Ovary (tissue), 9 donors: Measurements from ENCODE around the gene OR2T27. TPM values are rescaled to one million over a fixed set of nuclear protein-coding genes. Genes with fewer than 3 reads are reported as not detected.
A peak's percentile ranks its signal among the peaks of the same experiment; 100 is the strongest.

Source experiments
- DNase-seq, 5 donors: peaks; one replicate each; pipeline ENCODE4 v3.0.0-alpha.2; 2019 to 2020
- H3K27ac ChIP-seq, 2 donors: fragments of 200-600 bp; one replicate each; pipeline versions ENCODE4 v1.5.1 to v1.8.0; 2019 to 2022
- H3K27me3 ChIP-seq: fragments of 200-600 bp; one replicate; pipeline ENCODE4 v1.8.0; 2022
- H3K36me3 ChIP-seq: fragments of 200-600 bp; sonication (generic); one replicate; pipeline ENCODE4 v1.5.1; 2019
- H3K4me1 ChIP-seq: one replicate; pipeline ENCODE4 v1.8.1; 2013; ENCODE audit warnings: mild to moderate bottlenecking, moderate library complexity; ENCODE audit not compliant: insufficient read depth
- H3K4me3 ChIP-seq: fragments of 200-600 bp; sonication (generic); one replicate; pipeline ENCODE4 v1.5.1; 2017
- H3K9me3 ChIP-seq, 2 donors: fragments of 200-600 bp in 1 of 2; sonication (generic) in 1 of 2; one replicate each; pipeline versions ENCODE4 v1.5.1 to v1.8.1; 2013 to 2019; ENCODE audit warnings: mild to moderate bottlenecking in 1 of 2, moderate library complexity in 1 of 2
- CTCF ChIP-seq, 3 donors: fragments of 450-650 bp in 2 of 3; fragments of 200-600 bp in 1 of 3; IDR thresholded peaks; one replicate each; pipeline versions ENCODE4 v1.5.1 to v1.8.0; 2016 to 2022; ENCODE audit warnings: antibody characterized with exemption in 3 of 3, mild to moderate bottlenecking in 1 of 3
- EP300 ChIP-seq: sonication (generic); formaldehyde crosslinking; IDR thresholded peaks from one replicate; pipeline ENCODE4 v1.6.1; 2017; ENCODE audit warnings: antibody characterized with exemption
- POLR2A ChIP-seq: fragments of 450-650 bp; IDR thresholded peaks from one replicate; pipeline ENCODE4 v1.6.1; 2017; ENCODE audit warnings: antibody characterized with exemption, mild to moderate bottlenecking, moderate library complexity
- WGBS, 3 donors: extraction: QIAGEN DNeasy Blood & Tissue Kit in 1 of 3; methylation state at CpG; one replicate each; pipeline versions ENCODE4 v1.1.5 to v1.1.7; 2013 to 2017; 5-methylcytosine and 5-hydroxymethylcytosine counted together
- intact Hi-C, 4 donors: fragments of 100-400 bp; cut with DNase I; formaldehyde crosslinking; loops; one replicate each; pipeline versions ENCODE4 v1.11.0 to v1.15.1; 2022 to 2023
- polyA plus RNA-seq, 2 donors: library from polyadenylated mRNA; stranded (reverse); fragments of 200-250 nt in 1 of 2; fragments of 350-450 nt in 1 of 2; fragmentation: Illumina TruSeq in 1 of 2; extraction: RNeasy Lipid Tissue Mini Kit (QIAGEN cat#74804) in 1 of 2; gene quantifications; one replicate each; pipeline ENCODE4 v1.2.3, GENCODE V29; 2013 to 2014
- total RNA-seq, 7 donors: library from RNA; depleted of rRNA in 2 of 7; stranded (reverse); fragments of >200 nt in 2 of 7; fragmentation: NEBNext Ultra II Directional in 3 of 7; extraction: Animal tissue kit (Norgen Biotek cat#: 25700) in 3 of 7; gene quantifications; one replicate each; pipeline versions ENCODE4 v1.1.0 to v1.2.4, GENCODE V29; 2016 to 2023
- donor health status: DM: no; HTN: no; CAD: no; lungs with moderate emphysema.
- donor health status: DM: no; HTN: no; CAD: no.
- donor health status: Bipolar disorder and iron deficiency.
- donor health status: DM: yes; HTN: yes; CAD: no.
- donor health status: DM: no; HTN: no; CAD: no.
- donor health status: DM: yes; HTN: yes; CAD: no.

OR2T27 gene
- total and polyA plus RNA-seq, 9 donors = 0.11 TPM; not detected in 8

DNA sequence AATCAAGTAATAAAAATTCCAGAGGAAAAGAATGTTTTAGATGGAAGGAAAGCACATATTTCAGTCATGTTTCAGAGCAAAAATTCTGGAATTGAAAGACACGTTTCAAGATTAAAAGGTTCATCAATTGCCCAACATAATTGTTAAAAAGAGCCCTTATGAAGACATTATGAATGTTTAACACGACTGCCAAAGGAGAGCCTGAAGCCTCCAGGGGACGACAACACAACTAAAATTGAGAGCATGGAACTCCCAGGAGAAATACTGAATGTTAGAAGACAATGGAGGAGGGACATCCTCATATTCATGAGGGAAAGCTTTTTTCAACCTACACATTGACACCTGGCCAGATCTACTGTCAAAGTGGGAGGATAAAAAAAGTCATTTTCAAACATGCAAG lies 36.5 kb downstream of the OR2T27 start:
- Histone ChIP-seq H3K27me3 (no peaks in the 10 kb centered on the region), H3K4me3 (no peak overlapping the region), H3K9me3 (no peaks in the 10 kb centered on the region), H3K4me1 (no peaks in the 10 kb centered on the region), H3K36me3 (no peaks in the 10 kb centered on the region), H3K27ac (no peak overlapping the region)
- no peak for TF ChIP-seq POLR2A
- DNase-seq = peak in 3 of 5 donors; percentile 20 to 48 (median 32)
- WGBS, 3 donors = 7 to 9% (median 8%) methylated on average over 3 of the region's 3 CpGs
- intact Hi-C loops = no loop called here

DNA sequence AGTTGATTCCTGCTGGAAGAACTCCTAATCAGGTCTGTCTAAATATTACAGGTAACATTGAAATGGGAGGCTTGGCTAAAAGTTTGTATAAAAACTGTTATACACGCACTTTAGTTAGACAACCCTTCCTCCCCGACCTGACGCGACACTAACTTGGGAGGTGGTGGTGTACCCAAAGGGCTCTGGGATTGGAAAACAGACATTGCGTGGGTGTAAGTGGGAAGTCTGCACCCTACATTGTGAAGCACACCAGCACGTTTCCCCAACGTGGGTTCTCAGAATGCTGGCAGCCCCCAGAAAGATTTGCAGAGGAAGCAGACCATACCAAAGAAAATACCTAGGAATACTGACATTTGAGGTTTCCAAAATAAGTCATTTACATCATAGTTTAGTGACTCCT lies 37.2 kb downstream of the OR2T27 start:
- Histone ChIP-seq H3K27me3 (no peaks in the 10 kb centered on the region), H3K27ac (no peak overlapping the region), H3K4me1 (no peaks in the 10 kb centered on the region), H3K9me3 (no peaks in the 10 kb centered on the region), H3K36me3 (no peaks in the 10 kb centered on the region), H3K4me3 (no peak overlapping the region)
- intact Hi-C loops = no loop called here
- no peak for DNase-seq
- TF ChIP-seq CTCF (IDR thresholded peaks at IDR 0.05) (no peak), POLR2A (no peak), EP300 (no peak)
- 62 to 70% (median 62%) methylated on average over 7 of the region's 7 CpGs for WGBS, 3 donors

- Histone ChIP-seq H3K4me1 (no peaks in the 10 kb centered on the region), H3K9me3 (no peaks in the 10 kb centered on the region), H3K36me3 (no peaks in the 10 kb centered on the region), H3K27ac (no peak overlapping the region), H3K4me3 (no peak overlapping the region), H3K27me3 (no peaks in the 10 kb centered on the region)
- intact Hi-C loops = no loop called here
- TF ChIP-seq EP300 (no peak), POLR2A (no peak), CTCF (IDR thresholded peaks at IDR 0.05) (no peak)
- DNase-seq = no peak
- WGBS, 3 donors = 57 to 77% (median 57%) methylated on average over 1 of the region's 1 CpG
Observed at GRCh38 chr1:248613742-248614141, 41.6 kb downstream of the OR2T27 start.

- no peaks in the 10 kb centered on the region for H3K36me3 ChIP-seq
- no peak overlapping the region for H3K27ac ChIP-seq
- H3K4me3 ChIP-seq = no peak overlapping the region
- no peak for DNase-seq
- H3K9me3 ChIP-seq = no peaks in the 10 kb centered on the region
- 67 to 81% (median 70%) methylated on average over 4 of the region's 4 CpGs for WGBS, 3 donors
- TF ChIP-seq CTCF (IDR thresholded peaks at IDR 0.05) (no peak), EP300 (no peak), POLR2A (no peak)
- H3K4me1 ChIP-seq = no peaks in the 10 kb centered on the region
- intact Hi-C loops = no loop called here
- no peaks in the 10 kb centered on the region for H3K27me3 ChIP-seq
Observed at GRCh38 chr1:248611883-248612414, 43.4 kb downstream of the OR2T27 start.

DNA sequence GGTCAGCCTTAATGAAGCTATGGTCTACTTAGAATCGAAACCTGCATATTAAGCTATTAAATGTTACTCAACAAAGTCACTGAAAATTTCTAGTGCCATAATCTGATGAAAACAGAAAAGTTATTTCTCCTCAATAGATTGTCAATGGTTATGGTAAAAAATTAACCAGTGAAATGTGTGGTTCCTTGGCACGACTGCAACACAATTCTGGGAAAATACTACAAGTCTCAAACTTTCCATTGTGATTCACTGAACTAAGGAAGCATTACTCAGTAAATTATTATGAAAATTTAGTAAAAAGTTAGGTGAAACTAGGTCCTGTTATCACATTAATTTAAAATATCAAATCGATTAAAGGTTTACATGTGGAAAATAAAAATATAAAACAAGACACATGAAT lies 45.0 kb downstream of the OR2T27 start:
- Histone ChIP-seq H3K27me3 (no peaks in the 10 kb centered on the region), H3K9me3 (no peaks in the 10 kb centered on the region), H3K36me3 (no peaks in the 10 kb centered on the region), H3K27ac (no peak overlapping the region), H3K4me3 (no peak overlapping the region), H3K4me1 (no peaks in the 10 kb centered on the region)
- DNase-seq = no peak
- intact Hi-C loops = no loop called here
- 42 to 45% (median 45%) methylated on average over 3 of the region's 3 CpGs for WGBS, 3 donors
- TF ChIP-seq CTCF (IDR thresholded peaks at IDR 0.05) (no peak), POLR2A (no peak), EP300 (no peak)

Other genes starting within 250 kb of the OR2T27 start
- gene OR2T2, start 209.9 kb downstream of the OR2T27 start, total RNA-seq = under 1 TPM in 2 of 7 donors, not detected in 5; 0.10 to 0.46 TPM
- not detected for gene OR2T2, start 209.9 kb downstream of the OR2T27 start, polyA plus RNA-seq
- not detected for gene OR2T3, start 182.2 kb downstream of the OR2T27 start, total RNA-seq
- gene OR2T3, start 182.2 kb downstream of the OR2T27 start, polyA plus RNA-seq = not detected
- under 1 TPM in 1 of 7 donors, not detected in 6; 0.10 TPM for gene OR2T5, start 166.9 kb downstream of the OR2T27 start, total RNA-seq
- not detected for gene OR2T5, start 166.9 kb downstream of the OR2T27 start, polyA plus RNA-seq
- under 1 TPM in 1 of 7 donors, not detected in 6; 0.23 TPM for gene OR2G6, start 147.5 kb downstream of the OR2T27 start, total RNA-seq
- gene OR2G6, start 147.5 kb downstream of the OR2T27 start, polyA plus RNA-seq = not detected
- not detected for gene OR2T29, start 92.8 kb downstream of the OR2T27 start, total RNA-seq
- gene OR2T29, start 92.8 kb downstream of the OR2T27 start, polyA plus RNA-seq = not detected
- not detected for gene OR2T34, start 80.8 kb downstream of the OR2T27 start, total RNA-seq
- not detected for gene OR2T34, start 80.8 kb downstream of the OR2T27 start, polyA plus RNA-seq
- gene OR2T10, start 57.8 kb downstream of the OR2T27 start, total RNA-seq = 1 to 10 TPM in 1 of 7 donors, not detected in 6; 2.1 TPM
- gene OR2T10, start 57.8 kb downstream of the OR2T27 start, polyA plus RNA-seq = not detected
- under 1 TPM in 1 of 7 donors, not detected in 6; 0.11 TPM for gene OR2T11, start 20.4 kb downstream of the OR2T27 start, total RNA-seq
- not detected for gene OR2T11, start 20.4 kb downstream of the OR2T27 start, polyA plus RNA-seq
- under 1 TPM in 1 of 7 donors, not detected in 6; 0.07 TPM for gene OR2T35, start 10.2 kb downstream of the OR2T27 start, total RNA-seq
- not detected for gene OR2T35, start 10.2 kb downstream of the OR2T27 start, polyA plus RNA-seq
- gene OR14I1, start 47.2 kb upstream of the OR2T27 start, total RNA-seq = not detected
- gene OR14I1, start 47.2 kb upstream of the OR2T27 start, polyA plus RNA-seq = not detected
- gene LYPD8, start 100.2 kb upstream of the OR2T27 start, total RNA-seq = under 1 TPM in 1 of 7 donors, not detected in 6; 0.24 TPM
- gene LYPD8, start 100.2 kb upstream of the OR2T27 start, polyA plus RNA-seq = not detected
- 10 to 100 TPM in 6 of 7 donors, 1 to 10 TPM in 1; 9.4 to 16.8 (median 13.9) TPM for gene SH3BP5L, start 170.4 kb upstream of the OR2T27 start, total RNA-seq
- gene SH3BP5L, start 170.4 kb upstream of the OR2T27 start, polyA plus RNA-seq = 10 to 100 TPM in 1 of 2 donors, 1 to 10 TPM in 1; 8.1 to 13.8 TPM
- gene ZNF672, start 182.7 kb upstream of the OR2T27 start, total RNA-seq = 10 to 100 TPM; 15.1 to 29.5 (median 21.6) TPM
- 10 to 100 TPM in 1 of 2 donors, 1 to 10 TPM in 1; 7.3 to 10.8 TPM for gene ZNF672, start 182.7 kb upstream of the OR2T27 start, polyA plus RNA-seq
- 10 to 100 TPM; 27.4 to 47.7 (median 35.4) TPM for gene ZNF692, start 203.6 kb upstream of the OR2T27 start, total RNA-seq
- gene ZNF692, start 203.6 kb upstream of the OR2T27 start, polyA plus RNA-seq = 10 to 100 TPM; 13.2 to 47.4 TPM